Heart left ventricle (tissue), 16 donors: Measurements from ENCODE around the gene GRIN1. TPM values are rescaled to one million over a fixed set of nuclear protein-coding genes. Genes with fewer than 3 reads are reported as not detected.
A peak's percentile ranks its signal among the peaks of the same experiment; 100 is the strongest.

Experiments used
- ATAC-seq, 4 donors: fragments of 200-7000 bp; cut with Tn5 transposase; one replicate each; pipeline ENCODE4 v1.9.1; 2020 to 2022; ENCODE audit warnings: moderate library complexity in 4 of 4, mild to moderate bottlenecking in 3 of 4, moderate number of reproducible peaks in 1 of 4
- DNase-seq, 5 donors: peaks; one replicate each; pipeline ENCODE4 v3.0.0-alpha.2; 2020
- H3K27ac ChIP-seq, 12 donors: fragments of 200-600 bp; sonication (generic) in 4 of 12; one replicate each; pipeline versions ENCODE4 v1.5.0 to v1.8.0; 2016 to 2022; ENCODE audit warnings: mild to moderate bottlenecking in 2 of 12
- H3K27me3 ChIP-seq, 9 donors: fragments of 200-600 bp; sonication (generic) in 2 of 9; one replicate each; pipeline versions ENCODE4 v1.5.1 to v1.8.0; 2016 to 2022; ENCODE audit warnings: mild to moderate bottlenecking in 3 of 9
- H3K36me3 ChIP-seq, 9 donors: fragments of 200-600 bp; sonication (generic) in 2 of 9; one replicate each; pipeline versions ENCODE4 v1.5.0 to v1.8.0; 2018 to 2022; ENCODE audit warnings: mild to moderate bottlenecking in 2 of 9
- H3K4me1 ChIP-seq, 12 donors: fragments of 200-600 bp; sonication (generic) in 4 of 12; one replicate each; pipeline versions ENCODE4 v1.5.0 to v1.8.0; 2016 to 2022; ENCODE audit warnings: mild to moderate bottlenecking in 3 of 12
- H3K4me3 ChIP-seq, 12 donors: fragments of 200-600 bp; sonication (generic) in 4 of 12; one replicate each; pipeline versions ENCODE4 v1.5.0 to v1.8.0; 2017 to 2022; ENCODE audit warnings: mild to moderate bottlenecking in 9 of 12, moderate library complexity in 4 of 12
- H3K9me3 ChIP-seq, 12 donors: fragments of 200-600 bp; sonication (generic) in 4 of 12; one replicate each; pipeline versions ENCODE4 v1.5.0 to v1.8.0; 2016 to 2022; ENCODE audit warnings: mild to moderate bottlenecking in 1 of 12
- CTCF ChIP-seq, 12 donors: fragments of 200-600 bp; sonication (generic) in 4 of 12; IDR thresholded peaks; one replicate each; pipeline versions ENCODE4 v1.5.0 to v1.8.0; 2018 to 2022; ENCODE audit warnings: antibody characterized with exemption in 12 of 12, mild to moderate bottlenecking in 5 of 12
- POLR2A ChIP-seq, 2 donors: fragments of 450-650 bp; IDR thresholded peaks; one replicate each; pipeline ENCODE4 v1.6.1; 2017; ENCODE audit warnings: antibody characterized with exemption in 2 of 2, mild to moderate bottlenecking in 2 of 2, moderate library complexity in 2 of 2
- WGBS, 4 donors: extraction: QIAGEN DNeasy Blood & Tissue Kit in 2 of 4; methylation state at CpG; one replicate each; pipeline versions ENCODE4 v1.1.5 to v1.1.7; 2013 to 2018; 5-methylcytosine and 5-hydroxymethylcytosine counted together
- intact Hi-C, 10 donors: fragments of 100-400 bp; cut with DNase I; formaldehyde crosslinking; loops; one replicate each; pipeline versions ENCODE4 v1.11.1 to v1.14.2; 2022
- microRNA-seq, 4 donors: library from miRNA; unstranded; fragments of <30 nt; microRNA quantifications; one replicate each; pipeline versions ENCODE4 to v1.2.0, GENCODE V29; 2017 to 2020
- polyA plus RNA-seq, 2 donors: library from polyadenylated mRNA; stranded (reverse); fragments of 200-250 nt; gene quantifications; one replicate each; pipeline ENCODE4 v1.2.3, GENCODE V29; 2013
- total RNA-seq, 9 donors: library from RNA; depleted of rRNA in 2 of 9; stranded (reverse); fragments of >200 nt in 2 of 9; fragmentation: NEBNext Ultra II Directional in 3 of 9; extraction: Animal tissue kit (Norgen Biotek cat#: 25700) in 3 of 9; gene quantifications; one replicate each; pipeline versions ENCODE4 v1.1.0 to v1.2.4, GENCODE V29; 2016 to 2023
- donor health status: ischemic (EF 13 %, LVEDD 7.1; RV severe dilation, severe dysfunction).
- donor health status: healthy with polysubstance abuse.
- donor health status: DM: no; HTN: yes; CAD: no.
- donor health status: DM: no; HTN: no; CAD: no.
- donor health status: ischemic (EF 25% LVEDD 6.9; RV normal size, moderate dysfunction).
- donor health status: ischemic (EF 25% LVEDD 5.7; RV mildly dilated, moderate dysfunction).
- donor health status: healthy.
- donor health status: DM: yes; HTN: yes; CAD: no.
- donor health status: ischemic (EF 35%, LVEDD 5.7; RV mildly dilated, moderate dysfunction).
- donor health status: nonischemic (EF 11% LVEDD 7.7; RV severe dilation, severe dysfunction).
- donor health status: DM: yes; HTN: yes; CAD: no.
- donor health status: PGD.
- donor health status: ischemic (EF 29% LVEDD 5.4; RV normal size, mild dysfunction).
- donor health status: nonischemic (EF 23%, LVEDD 6.1; RV moderate dilation, normal function).

Gene GRIN1
- total and polyA plus RNA-seq, 11 donors, result 0.10 TPM; not detected in 10

GRCh38 chr9:137216188-137216965, 77.4 kb downstream of the GRIN1 start:
- peak overlapping the region in 1 of 12 donors; percentile 55 for H3K4me3 ChIP-seq
- no peak overlapping the region for H3K27ac ChIP-seq
- intact Hi-C loops, result no loop called here
- H3K27me3 ChIP-seq, result peaks cover 0 to under 1% (median 0%) of the 10 kb centered on the region in 9 donors
- WGBS, 4 donors, result 90 to 96% (median 92%) methylated on average over 17 to 30 of the region's 30 CpGs
- H3K36me3 ChIP-seq, result peaks cover 0 to 19% (median 0%) of the 10 kb centered on the region in 9 donors
- no peak for TF ChIP-seq POLR2A (IDR thresholded peaks at IDR 0.05)
- no peak for TF ChIP-seq CTCF (IDR thresholded peaks at IDR 0.05)
- no peaks in the 10 kb centered on the region for H3K9me3 ChIP-seq
- DNase-seq (no peak), ATAC-seq (no peak)
- peaks cover 2 to 30% (median 22%) of the 10 kb centered on the region in 12 donors for H3K4me1 ChIP-seq

- peaks cover 0 to 4% (median 0%) of the 10 kb centered on the region in 9 donors for H3K27me3 ChIP-seq
- WGBS, 4 donors, result 46 to 65% (median 58%) methylated on average over 28 to 36 of the region's 36 CpGs
- peaks cover 0 to 19% (median 0%) of the 10 kb centered on the region in 9 donors for H3K36me3 ChIP-seq
- peak; percentile 45 to 70 (median 54) for ATAC-seq
- intact Hi-C loops, result no loop called here
- DNase-seq, result peak; percentile 72 to 84 (median 74)
- peaks cover 2 to 39% (median 27%) of the 10 kb centered on the region in 12 donors for H3K4me1 ChIP-seq
- H3K4me3 ChIP-seq, result peak overlapping the region in 11 of 12 donors; percentile 16 to 55 (median 38)
- TF ChIP-seq POLR2A (IDR thresholded peaks at IDR 0.05) (peak in 1 of 2 donors; percentile 43), CTCF (IDR thresholded peaks at IDR 0.05) (no peak)
- no peaks in the 10 kb centered on the region for H3K9me3 ChIP-seq
- H3K27ac ChIP-seq, result peak overlapping the region in 11 of 12 donors; percentile 38 to 82 (median 63)
Observed at GRCh38 chr9:137217276-137218211, 78.6 kb downstream of the GRIN1 start.

- DNase-seq (no peak), ATAC-seq (no peak)
- Histone ChIP-seq H3K36me3 (peaks cover 0 to 19% (median 0%) of the 10 kb centered on the region in 9 donors), H3K27ac (peak overlapping the region in 10 of 12 donors; percentile 40 to 82 (median 70)), H3K27me3 (peaks cover 0 to 4% (median 0%) of the 10 kb centered on the region in 9 donors), H3K4me1 (peaks cover 2 to 46% (median 33%) of the 10 kb centered on the region in 12 donors), H3K9me3 (no peaks in the 10 kb centered on the region), H3K4me3 (peak overlapping the region in 8 of 12 donors; percentile 34 to 55 (median 44))
- WGBS, 4 donors, result 87 to 90% (median 88%) methylated on average over 17 to 30 of the region's 30 CpGs
- TF ChIP-seq CTCF (IDR thresholded peaks at IDR 0.05) (no peak), POLR2A (IDR thresholded peaks at IDR 0.05) (no peak)
- intact Hi-C loops, result no loop called here
Observed at GRCh38 chr9:137218212-137218753, 79.3 kb downstream of the GRIN1 start.

Small RNAs within 50 kb of the gene (microRNA-seq; reads per million reads assigned to microRNA genes)
- gene MIR3621, result 0 reads per million in 4 donors

Other genes with a start within 250 kb of the GRIN1 start
Only the 30 nearest of the 31 such genes appear.
- gene C8G, start 193.9 kb upstream of the GRIN1 start, total RNA-seq, result 1 to 10 TPM in 7 of 9 donors, not detected in 2; 1.2 to 3.7 (median 1.5) TPM
- 1 to 10 TPM; 1.0 to 3.1 TPM for gene C8G, start 193.9 kb upstream of the GRIN1 start, polyA plus RNA-seq
- gene LCN12, start 186.9 kb upstream of the GRIN1 start, total RNA-seq, result 10 to 100 TPM in 2 of 9 donors, 1 to 10 TPM in 7; 1.9 to 23.7 (median 6.4) TPM
- 1 to 10 TPM in 1 of 2 donors, under 1 TPM in 1; 0.46 to 3.9 TPM for gene LCN12, start 186.9 kb upstream of the GRIN1 start, polyA plus RNA-seq
- 1,000 to 10,000 TPM; 1,152 to 4,769 (median 3,109) TPM for gene PTGDS, start 161.7 kb upstream of the GRIN1 start, total RNA-seq
- 1,000 to 10,000 TPM; 2,982 to 5,295 TPM for gene PTGDS, start 161.7 kb upstream of the GRIN1 start, polyA plus RNA-seq
- gene LCNL1, start 156.2 kb upstream of the GRIN1 start, total RNA-seq, result 10 to 100 TPM in 2 of 9 donors, 1 to 10 TPM in 5, under 1 TPM in 2; 0.16 to 14.9 (median 2.7) TPM
- gene LCNL1, start 156.2 kb upstream of the GRIN1 start, polyA plus RNA-seq, result 1 to 10 TPM in 1 of 2 donors, under 1 TPM in 1; 0.14 to 5.8 TPM
- gene PAXX, start 146.7 kb upstream of the GRIN1 start, total RNA-seq, result 10 to 100 TPM; 15.0 to 35.3 (median 19.4) TPM
- gene PAXX, start 146.7 kb upstream of the GRIN1 start, polyA plus RNA-seq, result 10 to 100 TPM; 31.2 to 57.3 TPM
- gene CLIC3, start 142.6 kb upstream of the GRIN1 start, total RNA-seq, result 10 to 100 TPM in 1 of 9 donors, 1 to 10 TPM in 8; 1.5 to 16.7 (median 5.0) TPM
- gene CLIC3, start 142.6 kb upstream of the GRIN1 start, polyA plus RNA-seq, result 10 to 100 TPM in 1 of 2 donors, 1 to 10 TPM in 1; 3.9 to 11.3 TPM
- gene ABCA2, start 110.9 kb upstream of the GRIN1 start, total RNA-seq, result 10 to 100 TPM; 19.1 to 44.3 (median 33.4) TPM
- gene ABCA2, start 110.9 kb upstream of the GRIN1 start, polyA plus RNA-seq, result 10 to 100 TPM; 13.1 to 30.6 TPM
- gene FUT7, start 107.1 kb upstream of the GRIN1 start, total RNA-seq, result under 1 TPM in 2 of 9 donors, not detected in 7; 0.15 to 0.48 TPM
- under 1 TPM in 1 of 2 donors, not detected in 1; 0.17 TPM for gene FUT7, start 107.1 kb upstream of the GRIN1 start, polyA plus RNA-seq
- gene NPDC1, start 93.0 kb upstream of the GRIN1 start, total RNA-seq, result 100 to 1,000 TPM in 1 of 9 donors, 10 to 100 TPM in 8; 45.1 to 114 (median 55.1) TPM
- 10 to 100 TPM; 38.4 to 71.7 TPM for gene NPDC1, start 93.0 kb upstream of the GRIN1 start, polyA plus RNA-seq
- 1 to 10 TPM in 8 of 9 donors, under 1 TPM in 1; 0.85 to 2.9 (median 1.2) TPM for gene ENTPD2, start 85.1 kb upstream of the GRIN1 start, total RNA-seq
- gene ENTPD2, start 85.1 kb upstream of the GRIN1 start, polyA plus RNA-seq, result 1 to 10 TPM in 1 of 2 donors, under 1 TPM in 1; 0.50 to 1.2 TPM
- 1 to 10 TPM in 1 of 9 donors, under 1 TPM in 8; 0.09 to 2.0 (median 0.20) TPM for gene SAPCD2, start 68.6 kb upstream of the GRIN1 start, total RNA-seq
- gene SAPCD2, start 68.6 kb upstream of the GRIN1 start, polyA plus RNA-seq, result under 1 TPM; 0.15 to 0.22 TPM
- gene UAP1L1, start 61.6 kb upstream of the GRIN1 start, total RNA-seq, result 10 to 100 TPM in 4 of 9 donors, 1 to 10 TPM in 5; 5.9 to 15.1 (median 9.4) TPM
- 10 to 100 TPM in 1 of 2 donors, 1 to 10 TPM in 1; 3.9 to 12.4 TPM for gene UAP1L1, start 61.6 kb upstream of the GRIN1 start, polyA plus RNA-seq
- 10 to 100 TPM; 17.6 to 40.6 (median 21.7) TPM for gene MAN1B1, start 52.2 kb upstream of the GRIN1 start, total RNA-seq
- 10 to 100 TPM; 26.7 to 29.5 TPM for gene MAN1B1, start 52.2 kb upstream of the GRIN1 start, polyA plus RNA-seq
- 100 to 1,000 TPM in 8 of 9 donors, 10 to 100 TPM in 1; 96.6 to 137 (median 119) TPM for gene DPP7, start 24.4 kb upstream of the GRIN1 start, total RNA-seq
- gene DPP7, start 24.4 kb upstream of the GRIN1 start, polyA plus RNA-seq, result 100 to 1,000 TPM; 112 to 260 TPM
- gene LRRC26, start 30.9 kb downstream of the GRIN1 start, total RNA-seq, result not detected
- gene LRRC26, start 30.9 kb downstream of the GRIN1 start, polyA plus RNA-seq, result not detected
- not detected for gene TMEM210, start 32.9 kb downstream of the GRIN1 start, total RNA-seq
- not detected for gene TMEM210, start 32.9 kb downstream of the GRIN1 start, polyA plus RNA-seq
- 10 to 100 TPM; 14.3 to 35.9 (median 28.9) TPM for gene ANAPC2, start 49.4 kb downstream of the GRIN1 start, total RNA-seq
- 10 to 100 TPM; 26.6 to 33.4 TPM for gene ANAPC2, start 49.4 kb downstream of the GRIN1 start, polyA plus RNA-seq
- gene SSNA1, start 49.5 kb downstream of the GRIN1 start, total RNA-seq, result 100 to 1,000 TPM in 2 of 9 donors, 10 to 100 TPM in 7; 46.0 to 123 (median 59.9) TPM
- gene SSNA1, start 49.5 kb downstream of the GRIN1 start, polyA plus RNA-seq, result 100 to 1,000 TPM; 120 to 161 TPM
- gene TPRN, start 61.6 kb downstream of the GRIN1 start, total RNA-seq, result 10 to 100 TPM; 11.5 to 18.0 (median 16.6) TPM
- gene TPRN, start 61.6 kb downstream of the GRIN1 start, polyA plus RNA-seq, result 10 to 100 TPM; 12.5 to 16.7 TPM
- 10 to 100 TPM; 30.8 to 43.7 (median 39.9) TPM for gene TMEM203, start 66.5 kb downstream of the GRIN1 start, total RNA-seq
- gene TMEM203, start 66.5 kb downstream of the GRIN1 start, polyA plus RNA-seq, result 10 to 100 TPM; 49.8 to 52.0 TPM
- 1 to 10 TPM; 4.5 to 9.6 (median 6.1) TPM for gene NDOR1, start 66.5 kb downstream of the GRIN1 start, total RNA-seq
- gene NDOR1, start 66.5 kb downstream of the GRIN1 start, polyA plus RNA-seq, result 1 to 10 TPM; 6.2 to 9.2 TPM
- gene RNF208, start 83.1 kb downstream of the GRIN1 start, total RNA-seq, result 10 to 100 TPM in 7 of 9 donors, 1 to 10 TPM in 2; 6.9 to 34.1 (median 22.5) TPM
- gene RNF208, start 83.1 kb downstream of the GRIN1 start, polyA plus RNA-seq, result 10 to 100 TPM in 1 of 2 donors, 1 to 10 TPM in 1; 9.3 to 72.7 TPM
- gene CYSRT1, start 86.0 kb downstream of the GRIN1 start, total RNA-seq, result under 1 TPM in 6 of 9 donors, not detected in 3; 0.22 to 0.61 (median 0.29) TPM
- under 1 TPM; 0.14 to 0.27 TPM for gene CYSRT1, start 86.0 kb downstream of the GRIN1 start, polyA plus RNA-seq
- not detected for gene RNF224, start 88.3 kb downstream of the GRIN1 start, total RNA-seq
- not detected for gene RNF224, start 88.3 kb downstream of the GRIN1 start, polyA plus RNA-seq
- not detected for gene SLC34A3, start 91.7 kb downstream of the GRIN1 start, total RNA-seq
- not detected for gene SLC34A3, start 91.7 kb downstream of the GRIN1 start, polyA plus RNA-seq
- gene TUBB4B, start 102.1 kb downstream of the GRIN1 start, total RNA-seq, result 100 to 1,000 TPM; 244 to 769 (median 456) TPM
- 100 to 1,000 TPM; 705 to 900 TPM for gene TUBB4B, start 102.1 kb downstream of the GRIN1 start, polyA plus RNA-seq
- under 1 TPM in 2 of 9 donors, not detected in 7; 0.23 to 0.31 TPM for gene STPG3, start 112.1 kb downstream of the GRIN1 start, total RNA-seq
- under 1 TPM in 1 of 2 donors, not detected in 1; 0.61 TPM for gene STPG3, start 112.1 kb downstream of the GRIN1 start, polyA plus RNA-seq
- gene NELFB, start 116.2 kb downstream of the GRIN1 start, total RNA-seq, result 10 to 100 TPM; 32.5 to 55.5 (median 38.1) TPM
- gene NELFB, start 116.2 kb downstream of the GRIN1 start, polyA plus RNA-seq, result 10 to 100 TPM; 31.4 to 77.8 TPM
- 10 to 100 TPM; 14.0 to 46.4 (median 18.5) TPM for gene TOR4A, start 138.6 kb downstream of the GRIN1 start, total RNA-seq
- gene TOR4A, start 138.6 kb downstream of the GRIN1 start, polyA plus RNA-seq, result 10 to 100 TPM in 1 of 2 donors, 1 to 10 TPM in 1; 6.6 to 16.3 TPM
- 10 to 100 TPM in 5 of 9 donors, 1 to 10 TPM in 4; 6.4 to 15.8 (median 10.3) TPM for gene NRARP, start 163.1 kb downstream of the GRIN1 start, total RNA-seq
- 1 to 10 TPM; 1.6 to 4.2 TPM for gene NRARP, start 163.1 kb downstream of the GRIN1 start, polyA plus RNA-seq